Measurements from ENCODE around the gene SURF6. TPM values are rescaled to one million over a fixed set of nuclear protein-coding genes. Genes with fewer than 3 reads are reported as not detected.

Gene SURF6
- 8.0 and 10.5 TPM in 2 replicates for total RNA-seq

DNA sequence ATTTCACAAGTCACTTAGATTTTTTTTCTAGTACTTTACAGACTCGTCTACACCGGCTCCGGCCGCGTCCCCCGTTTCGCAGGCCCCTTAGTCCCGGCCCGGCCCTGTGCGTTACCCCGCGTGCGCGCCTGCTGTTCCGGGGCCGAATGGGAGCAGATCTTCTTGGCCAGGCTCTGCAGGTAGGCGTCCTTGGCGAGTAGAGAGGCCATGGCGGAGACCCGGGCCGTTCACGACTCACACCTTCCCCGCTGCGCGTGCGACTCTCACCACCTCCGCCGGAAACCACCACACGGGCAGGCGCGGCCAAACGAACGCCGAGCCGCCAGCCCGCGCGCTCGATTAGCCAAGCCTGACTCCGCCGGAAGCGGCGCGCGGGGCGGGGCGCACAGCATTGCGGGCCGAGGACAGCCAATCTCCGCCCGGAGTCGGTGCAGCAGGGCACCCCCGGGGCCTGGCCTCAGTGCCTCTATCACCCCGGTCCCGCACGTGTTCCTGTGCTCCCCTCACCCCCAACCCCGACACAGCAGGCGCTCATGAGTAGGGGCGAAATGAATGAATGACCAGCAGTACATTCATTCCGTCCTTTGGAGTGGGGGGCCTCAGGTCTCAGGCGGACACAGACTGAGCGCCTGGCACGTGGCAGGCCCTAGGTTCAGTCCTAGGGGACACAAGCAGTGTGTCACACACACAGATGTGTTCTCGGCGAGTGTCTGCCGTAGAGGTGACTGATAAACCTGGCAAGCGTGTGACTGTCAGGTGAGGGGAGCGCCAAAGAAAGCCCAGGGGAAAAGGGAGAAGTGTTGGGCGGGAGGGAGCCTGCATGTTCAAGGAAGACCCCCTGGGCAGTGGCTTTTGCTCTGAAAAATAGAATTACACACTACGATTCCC is at the start of gene SURF6:
SURF6 (minus strand) TSS at position 265 of the 888 bp plus-strand sequence; CDS start at position 209, 56 bp downstream.

DNA sequence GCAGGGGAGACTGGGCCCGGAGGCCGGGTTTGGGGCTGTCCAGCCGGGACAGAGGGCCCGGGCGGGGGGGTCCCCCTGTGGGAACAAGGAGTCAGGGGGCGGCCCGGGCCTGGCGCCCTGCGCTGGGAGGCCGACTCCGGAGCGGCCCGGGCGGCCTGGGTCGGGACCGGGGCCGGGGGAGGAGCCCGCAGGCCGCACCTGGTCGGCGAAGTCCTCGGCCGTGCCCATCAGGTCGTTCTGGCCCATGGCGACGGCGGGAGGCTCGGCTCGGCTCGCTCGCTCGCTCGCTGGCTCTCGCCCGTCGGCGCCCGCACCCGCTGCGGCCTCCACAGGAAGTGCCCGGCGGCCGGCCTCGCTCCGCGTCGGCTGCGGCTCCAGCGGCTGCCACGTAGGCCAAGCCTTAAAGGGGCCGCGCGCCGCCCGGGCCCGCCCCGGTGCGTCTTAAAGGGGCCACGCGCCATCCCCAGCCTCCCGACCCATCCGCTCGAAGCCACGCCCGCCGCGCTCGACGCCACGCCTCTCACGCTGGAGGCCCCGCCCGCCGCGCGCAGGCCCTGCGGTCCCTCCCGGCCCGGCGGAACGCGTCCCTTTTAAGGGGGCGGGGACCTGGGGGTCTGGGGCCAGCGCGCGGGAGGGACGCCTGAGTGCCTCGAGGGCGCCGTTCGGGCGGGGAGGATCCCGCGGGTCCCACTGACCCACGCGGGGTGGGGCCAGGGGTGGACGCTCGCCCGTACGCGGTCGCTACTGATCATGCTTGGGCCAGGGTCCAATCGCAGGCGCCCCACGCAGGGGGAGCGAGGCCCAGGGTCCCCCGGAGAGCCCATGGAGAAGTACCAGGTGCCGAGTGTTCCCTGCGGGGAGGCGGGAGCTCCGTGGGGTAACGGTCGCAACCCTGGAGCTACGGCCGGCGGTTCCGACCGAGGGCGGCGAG is 40.0 kb upstream of the SURF6 start, which contains the start of the genes STKLD1 and SURF4:
STKLD1 (plus strand) TSS at position 643 of the 931 bp plus-strand sequence; CDS start at position 751, 108 bp downstream.
SURF4 (minus strand) TSS at position 337 of the 931 bp plus-strand sequence; CDS start at position 246, 91 bp downstream.

DNA sequence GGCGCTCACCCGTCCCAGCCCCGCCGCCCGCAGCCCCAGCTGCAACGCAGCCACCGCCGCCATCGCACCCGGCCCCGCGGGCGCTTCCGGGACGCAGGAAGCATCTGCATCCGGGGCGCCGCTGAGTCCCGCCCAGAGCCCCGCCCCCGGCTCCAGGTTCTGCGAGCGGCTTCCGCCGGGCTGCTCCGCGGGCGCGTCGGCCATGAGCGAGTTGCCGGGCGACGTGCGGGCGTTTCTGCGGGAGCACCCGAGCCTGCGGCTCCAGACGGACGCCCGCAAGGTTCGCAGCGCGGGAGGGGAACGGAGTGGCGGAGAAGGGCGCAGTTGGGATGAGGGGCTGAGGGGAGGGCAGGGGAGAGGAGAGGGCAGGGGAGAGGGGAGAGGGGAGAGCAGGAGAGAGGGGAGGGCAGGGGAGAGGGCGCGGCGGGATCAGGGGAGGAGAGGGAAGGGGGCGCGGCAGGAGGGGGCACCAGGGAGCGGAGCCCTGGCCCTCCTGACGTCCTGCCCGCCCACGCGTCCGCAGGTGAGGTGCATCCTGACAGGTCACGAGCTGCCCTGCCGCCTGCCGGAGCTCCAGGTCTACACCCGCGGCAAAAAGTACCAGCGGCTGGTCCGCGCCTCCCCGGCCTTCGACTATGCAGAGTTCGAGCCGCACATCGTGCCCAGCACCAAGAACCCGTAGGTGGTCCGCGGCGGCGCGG is 20.6 kb upstream of the SURF6 start, which contains the start of the genes SURF1 and SURF2:
SURF1 (minus strand) TSS at position 97 of the 701 bp plus-strand sequence; CDS start at position 63, 34 bp downstream.
SURF2 (plus strand) TSS at position 160 of the 701 bp plus-strand sequence; CDS start at position 203, 43 bp downstream.

DNA sequence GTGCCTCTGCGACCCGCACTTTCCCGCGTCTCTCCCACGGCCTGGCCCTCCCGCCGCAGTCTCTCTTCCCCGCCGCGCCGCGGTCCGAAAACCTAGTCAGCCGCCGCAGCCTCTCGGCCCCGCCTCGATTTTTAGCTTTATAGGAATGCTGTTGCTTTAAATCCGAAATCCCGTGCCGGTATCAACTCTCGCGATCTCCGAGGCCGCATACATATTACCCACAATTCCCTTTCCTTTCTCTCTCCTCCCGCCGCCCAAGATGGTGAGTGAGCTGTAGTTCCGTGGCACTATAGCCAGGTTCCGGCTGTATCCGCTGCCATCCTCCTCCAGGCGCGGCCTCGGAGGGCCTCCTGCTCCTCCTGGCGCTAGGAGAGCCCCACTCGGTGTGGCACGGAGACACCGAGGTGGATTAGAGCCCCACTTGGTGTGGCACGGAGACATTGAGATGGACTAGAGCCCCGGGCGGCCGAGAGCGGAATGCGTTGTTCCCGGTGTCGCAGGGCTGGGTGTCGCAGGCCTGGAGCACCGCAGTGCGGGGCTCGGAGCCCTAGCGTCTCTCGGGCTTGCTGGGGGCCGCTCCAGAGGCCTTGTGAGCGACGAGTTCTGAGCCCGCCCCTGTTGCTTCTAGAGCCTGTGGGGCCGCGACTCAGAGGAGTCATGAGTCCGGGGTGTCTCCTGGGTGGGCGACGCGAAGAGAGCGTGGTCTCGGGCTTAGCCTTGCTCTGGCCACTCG is 12.2 kb upstream of the SURF6 start, which contains the start of the genes MED22 and RPL7A:
MED22 (minus strand) TSS at position 147 of the 733 bp plus-strand sequence. CDS start 1,469 bp downstream, outside the sequence.
RPL7A (plus strand) TSS at position 234 of the 733 bp plus-strand sequence; CDS start at position 260, 26 bp downstream.

Other genes with a start within 250 kb of the SURF6 start
- gene RALGDS, start 214.9 kb downstream of the SURF6 start, total RNA-seq: 31.1 and 46.1 TPM in 2 replicates
- 16.5 and 32.2 TPM in 2 replicates for gene GBGT1, start 172.3 kb downstream of the SURF6 start, total RNA-seq
- not detected in 2 replicates for gene OBP2B, start 126.9 kb downstream of the SURF6 start, total RNA-seq
- 0.43 TPM in 2 replicates for gene ABO, start 61.0 kb downstream of the SURF6 start, total RNA-seq
- 12.1 and 12.5 TPM in 2 replicates for gene MED22, start 11.9 kb upstream of the SURF6 start, total RNA-seq
- gene RPL7A, start 12.0 kb upstream of the SURF6 start, total RNA-seq: 2,195 and 2,415 TPM in 2 replicates
- 21.3 and 31.9 TPM in 2 replicates for gene SURF1, start 20.3 kb upstream of the SURF6 start, total RNA-seq
- gene SURF2, start 20.4 kb upstream of the SURF6 start, total RNA-seq: 10.1 and 12.5 TPM in 2 replicates
- 283 and 354 TPM in 2 replicates for gene SURF4, start 39.9 kb upstream of the SURF6 start, total RNA-seq
- gene STKLD1, start 40.2 kb upstream of the SURF6 start, total RNA-seq: 0.69 and 0.98 TPM in 2 replicates
- 13.1 and 19.5 TPM in 2 replicates for gene REXO4, start 81.8 kb upstream of the SURF6 start, total RNA-seq
- gene ADAMTS13, start 86.2 kb upstream of the SURF6 start, total RNA-seq: 0.52 and 0.65 TPM in 2 replicates
- 10.7 and 11.0 TPM in 2 replicates for gene CACFD1, start 123.8 kb upstream of the SURF6 start, total RNA-seq
- gene SLC2A6, start 142.9 kb upstream of the SURF6 start, total RNA-seq: 8.2 and 13.2 TPM in 2 replicates
- gene MYMK, start 188.8 kb upstream of the SURF6 start, total RNA-seq: not detected in 2 replicates
- gene ADAMTSL2, start 198.5 kb upstream of the SURF6 start, total RNA-seq: 0.09 and 0.11 TPM in 2 replicates